AG09309 (cell line): ENCODE data around the gene ALX3.
"Not testable (repeated sequence)": the region's sequence is repeated elsewhere in the genome, so short reads cannot be mapped to it uniquely, and the experiment has no call there.

Source experiments
- DNase-seq: peaks from one replicate; pipeline ENCODE4 v3.0.0-alpha.2; 2010; ENCODE audit warnings: low read depth
- H3K4me3 ChIP-seq: 2 replicates; pipeline ENCODE4 v1.5.1; 2011; ENCODE audit warnings: mild to moderate bottlenecking, low read depth, low read length, moderate library complexity; ENCODE audit not compliant: control insufficient read depth
- TF ChIP-seq, protein P1 (sequence below): IDR thresholded peaks from 2 replicates; pipeline ENCODE4 v1.5.1; 2011; ENCODE audit warnings: mild to moderate bottlenecking, low read depth, low read length, inconsistent platforms; ENCODE audit not compliant: insufficient read depth, control insufficient read depth; ENCODE audit errors: missing control alignments

Gene ALX3

GRCh38 chr1:110034451-110035235 lies 35.8 kb downstream of the ALX3 start, which contains the start of gene STRIP1:
TSS of gene STRIP1 (plus strand) at chr1:110034624. CDS start at chr1:110034638, 14 bp downstream.
- TF ChIP-seq, protein P1, sequence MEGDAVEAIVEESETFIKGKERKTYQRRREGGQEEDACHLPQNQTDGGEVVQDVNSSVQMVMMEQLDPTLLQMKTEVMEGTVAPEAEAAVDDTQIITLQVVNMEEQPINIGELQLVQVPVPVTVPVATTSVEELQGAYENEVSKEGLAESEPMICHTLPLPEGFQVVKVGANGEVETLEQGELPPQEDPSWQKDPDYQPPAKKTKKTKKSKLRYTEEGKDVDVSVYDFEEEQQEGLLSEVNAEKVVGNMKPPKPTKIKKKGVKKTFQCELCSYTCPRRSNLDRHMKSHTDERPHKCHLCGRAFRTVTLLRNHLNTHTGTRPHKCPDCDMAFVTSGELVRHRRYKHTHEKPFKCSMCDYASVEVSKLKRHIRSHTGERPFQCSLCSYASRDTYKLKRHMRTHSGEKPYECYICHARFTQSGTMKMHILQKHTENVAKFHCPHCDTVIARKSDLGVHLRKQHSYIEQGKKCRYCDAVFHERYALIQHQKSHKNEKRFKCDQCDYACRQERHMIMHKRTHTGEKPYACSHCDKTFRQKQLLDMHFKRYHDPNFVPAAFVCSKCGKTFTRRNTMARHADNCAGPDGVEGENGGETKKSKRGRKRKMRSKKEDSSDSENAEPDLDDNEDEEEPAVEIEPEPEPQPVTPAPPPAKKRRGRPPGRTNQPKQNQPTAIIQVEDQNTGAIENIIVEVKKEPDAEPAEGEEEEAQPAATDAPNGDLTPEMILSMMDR: no peak
- peak; percentile 87 for DNase-seq
- peak within 1 kb of the TSS; percentile 85 for H3K4me3 ChIP-seq

DNA sequence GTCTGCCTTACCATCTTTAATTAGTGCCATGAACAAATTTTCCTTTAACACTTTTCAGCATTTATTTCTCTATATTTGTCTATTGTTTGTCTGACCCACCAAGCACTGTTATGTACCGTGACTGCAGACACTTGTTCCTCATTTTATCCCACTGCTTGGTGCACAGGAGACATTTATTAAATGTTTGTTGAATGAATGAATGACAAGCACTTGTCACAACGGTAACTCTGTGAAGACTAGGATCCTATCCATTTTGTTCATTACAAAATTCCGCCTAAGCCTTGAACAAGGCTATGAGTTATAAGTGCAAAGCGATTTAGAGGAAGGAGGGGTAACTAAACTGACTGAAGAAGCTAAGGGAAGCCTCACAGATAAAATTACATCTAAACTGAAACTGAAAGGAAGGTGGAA lies 36.4 kb downstream of the ALX3 start:
- TF ChIP-seq, protein P1: no peak
- DNase-seq: no peak
- H3K4me3 ChIP-seq: peak overlapping the region; percentile 22

DNA sequence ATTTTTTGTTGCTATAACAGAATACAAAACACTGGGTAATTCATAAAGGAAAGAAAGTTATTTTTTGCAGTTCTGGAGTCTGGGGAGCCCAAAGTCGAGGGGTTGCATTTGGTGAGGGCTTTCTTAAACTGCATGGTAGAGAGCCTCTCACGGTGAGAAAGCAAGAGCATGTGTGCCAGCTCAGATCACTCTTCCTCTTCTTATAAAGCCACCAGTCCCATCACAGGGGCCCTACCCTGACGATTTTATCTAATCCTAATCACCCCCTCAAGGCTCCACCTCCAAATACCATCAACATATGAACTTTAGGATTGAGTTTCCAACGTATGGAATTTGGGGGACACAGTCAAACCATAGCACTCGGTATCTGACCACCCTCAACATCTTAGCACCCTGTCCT lies 37.1 kb downstream of the ALX3 start:
- TF ChIP-seq, protein P1: no peak
- no peak overlapping the region for H3K4me3 ChIP-seq
- DNase-seq: no peak

- no peak for DNase-seq
- TF ChIP-seq, protein P1: no peak
Observed at GRCh38 chr1:110032327-110032726, 38.1 kb downstream of the ALX3 start.

DNA sequence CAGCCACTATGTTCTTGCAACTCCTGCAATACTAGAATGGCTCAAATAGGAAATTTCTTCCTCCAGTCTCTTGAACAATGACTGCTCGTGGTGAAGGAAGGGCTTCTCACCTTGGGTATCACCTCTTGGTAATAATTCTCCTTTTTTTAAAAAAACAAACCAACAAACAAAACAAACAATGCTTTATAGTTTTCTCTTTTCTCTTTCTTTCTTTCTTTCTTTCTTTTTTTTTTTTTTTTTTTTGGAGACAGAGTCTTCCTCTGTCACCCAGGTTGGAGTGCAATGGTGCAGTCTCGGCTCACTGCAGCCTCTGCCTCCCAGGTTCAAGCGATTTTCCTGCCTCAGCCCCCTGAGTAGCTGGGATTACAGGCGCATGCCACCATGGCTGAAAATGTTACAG lies 39.8 kb downstream of the ALX3 start:
- not testable (repeated sequence) for H3K4me3 ChIP-seq, DNase-seq

More at GRCh38 chr1:110032327-110032726, 38.1 kb downstream of the ALX3 start:
- H3K4me3 ChIP-seq: no peak overlapping the region

GRCh38 chr1:110024613-110025012 lies 45.9 kb downstream of the ALX3 start:
- TF ChIP-seq, protein P1: no peak
- no peak for DNase-seq
- no peak overlapping the region for H3K4me3 ChIP-seq

GRCh38 chr1:110021285-110021684 lies 49.2 kb downstream of the ALX3 start:
- TF ChIP-seq, protein P1: no peak

More at GRCh38 chr1:110021285-110021684, 49.2 kb downstream of the ALX3 start:
- no peak for DNase-seq
- H3K4me3 ChIP-seq: no peak overlapping the region
